SH-SY5Y (cell line): ENCODE results near the gene LCN10.

Source experiments
- GATA2 ChIP-seq: IDR thresholded peaks from 2 replicates; pipeline ENCODE4 v1.6.1; 2011; ENCODE audit warnings: mild to moderate bottlenecking, low read depth, low read length
- GATA3 ChIP-seq: IDR thresholded peaks from 2 replicates; pipeline ENCODE4 v1.6.1; 2011; ENCODE audit warnings: low read depth, mild to moderate bottlenecking, low read length, moderate library complexity

DNA sequence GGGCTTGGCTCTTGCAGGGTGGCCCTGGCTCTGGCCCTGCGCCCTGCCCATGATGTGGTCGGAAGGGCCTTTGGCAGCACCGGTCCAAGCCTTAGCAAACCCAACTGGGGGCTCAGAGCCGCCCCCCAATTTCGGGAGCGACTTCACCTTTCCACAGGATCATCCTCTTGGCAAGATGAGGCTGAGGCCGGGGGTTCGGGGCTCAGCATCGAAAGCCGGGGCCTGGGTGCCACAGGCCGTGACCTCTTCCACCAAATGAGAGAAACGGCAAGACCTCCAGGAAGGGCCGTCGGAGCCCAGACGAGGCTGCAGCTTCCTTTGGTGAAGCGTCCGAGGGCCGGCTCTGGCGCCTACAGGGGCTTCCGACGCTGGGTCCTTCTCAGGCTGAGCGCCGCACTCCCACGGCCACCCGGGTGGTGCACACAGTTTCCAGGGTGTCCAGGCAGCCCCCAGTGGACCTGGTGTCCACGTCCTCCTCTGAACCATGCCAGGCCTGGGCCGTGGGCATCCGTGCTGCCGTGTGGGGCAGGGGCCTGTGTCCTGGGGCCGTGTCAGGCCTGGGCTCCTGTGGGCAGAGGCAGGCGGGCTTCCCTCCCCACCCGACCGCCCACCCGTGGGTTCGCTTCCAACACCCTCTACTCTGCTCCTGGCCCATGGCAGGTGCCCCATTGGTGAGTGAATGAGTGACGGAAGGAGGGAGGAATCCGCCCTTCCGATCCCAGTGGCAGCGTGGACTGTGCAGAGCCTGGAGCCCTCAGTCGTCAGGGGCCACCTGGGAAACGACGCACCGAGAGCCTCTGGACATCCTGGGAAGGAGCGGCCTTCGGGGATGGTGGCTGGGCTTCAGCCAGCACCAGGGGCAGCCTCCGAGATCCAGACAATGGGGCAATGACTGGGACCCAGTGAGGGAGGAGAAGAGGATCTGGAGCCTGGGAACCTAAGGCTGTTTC, 50.3 kb downstream of the LCN10 start:
- TF ChIP-seq GATA2 (no peak), GATA3 (no peak)
